Smooth muscle cell (in vitro differentiated cells): ENCODE measurements around the gene GPANK1. TPM values are rescaled to one million over a fixed set of nuclear protein-coding genes. Genes with fewer than 3 reads are reported as not detected.

ENCODE experiments used
- DNase-seq: peaks from one replicate; lab custom pipeline; 2025; ENCODE audit not compliant: unreplicated experiment; lab: John Stamatoyannopoulos, UW
- H2AFZ ChIP-seq: fragments of 200-600 bp; sonication (generic); 2 replicates; pipeline ENCODE4 v1.6.0; 2016; ENCODE audit warnings: antibody characterized with exemption, low read depth, mild to moderate bottlenecking
- H3F3A ChIP-seq: fragments of 200-600 bp; sonication (generic); 2 replicates; pipeline ENCODE4 v1.6.0; 2017; ENCODE audit warnings: antibody characterized with exemption, low read depth
- H3K27ac ChIP-seq: fragments of 200-600 bp; sonication (generic); 2 replicates; pipeline ENCODE4 v1.5.1; 2016; ENCODE audit warnings: low read depth, mild to moderate bottlenecking
- H3K27me3 ChIP-seq: fragments of 200-600 bp; sonication (generic); 2 replicates; pipeline ENCODE4 v1.6.1; 2016; ENCODE audit warnings: low read depth, mild to moderate bottlenecking
- H3K36me3 ChIP-seq: fragments of 200-600 bp; sonication (generic); 2 replicates; pipeline ENCODE4 v1.5.1; 2016; ENCODE audit warnings: low read depth
- H3K4me1 ChIP-seq: fragments of 200-600 bp; sonication (generic); 2 replicates; pipeline ENCODE4 v1.5.1; 2016; ENCODE audit warnings: low read depth
- H3K4me2 ChIP-seq: fragments of 200-600 bp; sonication (generic); 2 replicates; pipeline ENCODE4 v1.6.0; 2016; ENCODE audit warnings: mild to moderate bottlenecking
- H3K4me3 ChIP-seq: fragments of 200-600 bp; sonication (generic); 2 replicates; pipeline ENCODE4 v1.5.1; 2016; ENCODE audit warnings: mild to moderate bottlenecking
- H3K79me2 ChIP-seq: fragments of 200-600 bp; sonication (generic); 2 replicates; pipeline ENCODE4 v1.6.0; 2016; ENCODE audit warnings: low read depth, mild to moderate bottlenecking
- H3K9ac ChIP-seq: fragments of 200-600 bp; sonication (generic); 2 replicates; pipeline ENCODE4 v1.6.0; 2016; ENCODE audit warnings: low read depth
- H3K9me3 ChIP-seq: fragments of 200-600 bp; sonication (generic); replicated peaks from 2 replicates; pipeline ENCODE4 v1.5.1; 2016; ENCODE audit warnings: low read depth
- H4K20me1 ChIP-seq: fragments of 200-600 bp; sonication (generic); 2 replicates; pipeline ENCODE4 v1.6.0; 2016; ENCODE audit warnings: low read depth
- WGBS: methylation state at CpG from one replicate; pipeline ENCODE4 v1.1.7; 2016; ENCODE audit warnings: low lambda C conversion rate; 5-methylcytosine and 5-hydroxymethylcytosine counted together
- polyA plus RNA-seq: library from polyadenylated mRNA; unstranded; fragments of >200 nt; fragmentation: Nextera tagmentation; extraction: Ambion mirVana; gene quantifications from 2 replicates; pipeline ENCODE4 v1.2.1, GENCODE V29; 2016
- total RNA-seq: library from RNA; depleted of rRNA; stranded (reverse); fragments of >200 nt; gene quantifications from 2 replicates; pipeline ENCODE4 v1.2.3, GENCODE V29; 2014
- TF ChIP-seq, protein P1 (sequence below): fragments of 200-600 bp; sonication (generic); IDR thresholded peaks from 2 replicates; pipeline ENCODE4 v1.5.1; 2017; ENCODE audit warnings: borderline replicate concordance, mild to moderate bottlenecking, antibody characterized with exemption; ENCODE audit not compliant: insufficient read depth, poor library complexity, severe bottlenecking

GPANK1 gene
- total and polyA plus RNA-seq, 2 experiments from 2014 or later = 12.5 to 19.6 TPM

- Histone ChIP-seq H3K4me3 (peak overlapping the region; percentile 94), H3K9me3 (no peaks in the 10 kb centered on the region), H3K27ac (peak overlapping the region; percentile 99), H3K4me1 (peaks cover 10% of the 10 kb centered on the region), H3K9ac (peak overlapping the region; percentile 99), H2AFZ (peak overlapping the region; percentile 56), H4K20me1 (peaks cover 6% of the 10 kb centered on the region), H3K27me3 (no peaks in the 10 kb centered on the region), H3K79me2 (peaks cover 66% of the 10 kb centered on the region), H3K4me2 (peak overlapping the region; percentile 88), H3K36me3 (no peaks in the 10 kb centered on the region), H3F3A (peaks cover 14% of the 10 kb centered on the region)
- TF ChIP-seq, protein P1, sequence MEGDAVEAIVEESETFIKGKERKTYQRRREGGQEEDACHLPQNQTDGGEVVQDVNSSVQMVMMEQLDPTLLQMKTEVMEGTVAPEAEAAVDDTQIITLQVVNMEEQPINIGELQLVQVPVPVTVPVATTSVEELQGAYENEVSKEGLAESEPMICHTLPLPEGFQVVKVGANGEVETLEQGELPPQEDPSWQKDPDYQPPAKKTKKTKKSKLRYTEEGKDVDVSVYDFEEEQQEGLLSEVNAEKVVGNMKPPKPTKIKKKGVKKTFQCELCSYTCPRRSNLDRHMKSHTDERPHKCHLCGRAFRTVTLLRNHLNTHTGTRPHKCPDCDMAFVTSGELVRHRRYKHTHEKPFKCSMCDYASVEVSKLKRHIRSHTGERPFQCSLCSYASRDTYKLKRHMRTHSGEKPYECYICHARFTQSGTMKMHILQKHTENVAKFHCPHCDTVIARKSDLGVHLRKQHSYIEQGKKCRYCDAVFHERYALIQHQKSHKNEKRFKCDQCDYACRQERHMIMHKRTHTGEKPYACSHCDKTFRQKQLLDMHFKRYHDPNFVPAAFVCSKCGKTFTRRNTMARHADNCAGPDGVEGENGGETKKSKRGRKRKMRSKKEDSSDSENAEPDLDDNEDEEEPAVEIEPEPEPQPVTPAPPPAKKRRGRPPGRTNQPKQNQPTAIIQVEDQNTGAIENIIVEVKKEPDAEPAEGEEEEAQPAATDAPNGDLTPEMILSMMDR = no peak
- 12% methylated on average over 37 of the region's 37 CpGs for WGBS
- DNase-seq = no peak
These were observed 11.7 kb downstream of the GPANK1 start for GRCh38 chr6:31652925-31653724.

DNA sequence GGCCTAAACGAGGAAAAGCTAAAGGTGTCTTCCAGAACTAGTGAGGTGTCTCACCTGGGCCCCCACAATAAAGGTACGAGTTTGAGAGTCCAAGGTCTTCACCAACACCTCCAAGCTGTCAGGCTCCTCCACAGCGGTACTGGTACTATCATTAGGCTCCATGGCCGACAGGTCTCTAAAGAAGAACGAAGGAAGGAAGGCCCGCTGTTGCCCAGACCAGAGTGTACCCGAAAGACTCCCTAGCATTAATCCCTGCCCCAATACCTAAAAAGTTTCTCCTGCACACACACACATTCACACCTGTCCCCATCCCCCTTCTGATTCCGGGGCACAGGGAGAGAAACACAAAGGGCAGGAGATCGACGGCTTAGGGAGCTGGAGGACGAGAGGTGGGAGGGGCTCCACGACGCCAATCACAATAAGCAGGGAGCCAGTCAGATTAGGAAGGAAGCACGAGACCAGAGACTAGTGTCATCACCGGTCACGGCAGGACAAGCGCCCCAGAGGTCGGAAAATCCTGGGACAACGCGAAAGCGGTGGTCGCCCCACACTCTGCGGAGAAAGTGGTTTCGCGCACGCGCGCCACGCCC lies 13.1 kb downstream of the GPANK1 start:
- peak overlapping the region; percentile 99 for H3K9ac ChIP-seq
- no peak for DNase-seq

GRCh38 chr6:31645325-31645724 lies 19.5 kb downstream of the GPANK1 start:
- H3K4me3 ChIP-seq = no peak overlapping the region
- peaks cover 4% of the 10 kb centered on the region for H4K20me1 ChIP-seq
- H3K36me3 ChIP-seq = peaks cover 6% of the 10 kb centered on the region
- H3K9ac ChIP-seq = no peak overlapping the region
- H3K27ac ChIP-seq = no peak overlapping the region
- H3F3A ChIP-seq = peaks cover 14% of the 10 kb centered on the region
- no peak overlapping the region for H3K4me2 ChIP-seq
- TF ChIP-seq, protein P1 = no peak
- H2AFZ ChIP-seq = no peak overlapping the region
- no peaks in the 10 kb centered on the region for H3K4me1 ChIP-seq
- WGBS = over 99% methylated on average over 9 of the region's 9 CpGs
- DNase-seq = no peak
- no peaks in the 10 kb centered on the region for H3K27me3 ChIP-seq
- H3K79me2 ChIP-seq = peaks cover 19% of the 10 kb centered on the region
- no peaks in the 10 kb centered on the region for H3K9me3 ChIP-seq

More for the DNA sequence above, 13.1 kb downstream of the GPANK1 start:
- no peaks in the 10 kb centered on the region for H3K9me3 ChIP-seq
- peaks cover 10% of the 10 kb centered on the region for H3K4me1 ChIP-seq
- no peaks in the 10 kb centered on the region for H3K36me3 ChIP-seq
- peaks cover 56% of the 10 kb centered on the region for H3K79me2 ChIP-seq
- TF ChIP-seq, protein P1 = no peak
- H3K27me3 ChIP-seq = no peaks in the 10 kb centered on the region
- H3F3A ChIP-seq = peaks cover 14% of the 10 kb centered on the region
- H3K27ac ChIP-seq = peak overlapping the region; percentile 99
- H2AFZ ChIP-seq = no peak overlapping the region
- peaks cover 4% of the 10 kb centered on the region for H4K20me1 ChIP-seq
- H3K4me2 ChIP-seq = peak overlapping the region; percentile 88
- H3K4me3 ChIP-seq = peak overlapping the region; percentile 94
- 6% methylated on average over 28 of the region's 29 CpGs for WGBS
